HepG2 (cell line): ENCODE results near the gene PDE1C. TPM values are rescaled to one million over a fixed set of nuclear protein-coding genes. Genes with fewer than 3 reads are reported as not detected.

ENCODE experiments used
- ATAC-seq: fragments of 200-7000 bp; cut with Tn5 transposase; 3 replicates; pipeline ENCODE4 v1.9.1; 2020; ENCODE audit warnings: mild to moderate bottlenecking, moderate library complexity
- BruUV-seq: library from RNA; stranded (reverse); fragments of 400-500 nt; replicated peaks from 2 replicates; lab custom pipeline; 2021; lab: Mats Ljungman, UMichigan
- CTCF ChIA-PET: fragments of 300-600 bp; formaldehyde crosslinking; extraction: SDS; loops from one replicate; lab custom pipeline; 2021; ENCODE audit warnings: low total read pairs, inconsistent platforms, low intra/inter-chr PET ratio; lab: Yijun Ruan, JAX
- POLR2A ChIA-PET: fragments of 350-600 bp; sonication (Branson Sonifier 250); formaldehyde crosslinking; loops from one replicate; lab custom pipeline; 2020; ENCODE audit warnings: antibody characterized with exemption, inconsistent platforms; lab: Yijun Ruan, JAX
- DNase-seq: peaks from one replicate; pipeline ENCODE4 v3.0.0-alpha.2; 2015; ENCODE audit warnings: low spot score
- FAIRE-seq: peaks from 3 replicates; lab custom pipeline; 2011; peaks lifted over from hg19 to GRCh38; lab: Jason Lieb, UNC
- H2AFZ ChIP-seq: one replicate; pipeline ENCODE4 v1.6.1; 2011; ENCODE audit warnings: low read length, inconsistent platforms
- H3K27ac ChIP-seq: fragments of 300-600 bp; 3 replicates; pipeline ENCODE4 v1.8.0; 2011; ENCODE audit warnings: mixed run types, mild to moderate bottlenecking, mixed read lengths, low read length, inconsistent platforms; ENCODE audit not compliant: insufficient read depth; ENCODE audit errors: extremely low read length
- H3K27me3 ChIP-seq, 2 experiments: fragments of 200-600 bp in 1 of 2; 2 replicates in 1 of 2; 3 replicates in 1 of 2; pipeline versions ENCODE4 v1.6.0 to v1.8.0; 2011; ENCODE audit warnings: low read length in 2 of 2, mild to moderate bottlenecking in 2 of 2, moderate library complexity in 2 of 2, inconsistent platforms in 1 of 2; ENCODE audit not compliant: insufficient read depth in 2 of 2, control insufficient read depth in 1 of 2
- H3K36me3 ChIP-seq, 2 experiments: fragments of 200-600 bp in 1 of 2; replicated peaks in 1 of 2; 2 replicates in 1 of 2; 3 replicates in 1 of 2; pipeline versions ENCODE4 v1.5.1 to v1.8.0; 2011; ENCODE audit warnings: low read length in 2 of 2, inconsistent platforms in 1 of 2; ENCODE audit not compliant: insufficient read depth in 2 of 2, control insufficient read depth in 1 of 2
- H3K4me1 ChIP-seq: 2 replicates; pipeline ENCODE4 v1.5.1; 2012; ENCODE audit warnings: low read length, inconsistent platforms; ENCODE audit not compliant: insufficient read depth
- H3K4me2 ChIP-seq: 2 replicates; pipeline ENCODE4 v1.6.0; 2011; ENCODE audit warnings: low read depth, low read length, inconsistent platforms
- H3K4me3 ChIP-seq, 3 experiments: fragments of 200-600 bp in 1 of 3; sonication (generic), shearing (Covaris generic) in 1 of 3; replicated peaks in 1 of 3; 2 replicates each; pipeline ENCODE4 v1.5.1; 2011 to 2016; ENCODE audit warnings: low read length in 3 of 3, inconsistent platforms in 2 of 3, low read depth in 2 of 3, mild to moderate bottlenecking in 2 of 3, control low read depth in 1 of 3, mixed read lengths in 1 of 3; ENCODE audit not compliant: insufficient read depth in 1 of 3
- H3K79me2 ChIP-seq: one replicate; pipeline ENCODE4 v1.6.1; 2011; ENCODE audit warnings: low read length, inconsistent platforms; ENCODE audit not compliant: insufficient read depth
- H3K9ac ChIP-seq: 2 replicates; pipeline ENCODE4 v1.6.0; 2011; ENCODE audit warnings: mild to moderate bottlenecking, low read depth, low read length, inconsistent platforms; ENCODE audit not compliant: insufficient read depth
- H3K9me3 ChIP-seq: 2 replicates; pipeline ENCODE4 v1.5.1; 2012; ENCODE audit warnings: mild to moderate bottlenecking, low read length
- H4K20me1 ChIP-seq: 2 replicates; pipeline ENCODE4 v1.6.0; 2011; ENCODE audit warnings: inconsistent platforms, mild to moderate bottlenecking, low read length, moderate library complexity; ENCODE audit not compliant: insufficient read depth
- GLI4 ChIP-seq: sonication (generic); formaldehyde crosslinking; IDR thresholded peaks from 2 replicates; pipeline ENCODE4 v1.5.1; 2020; ENCODE audit warnings: missing genetic modification reagents, mild to moderate bottlenecking, moderate library complexity, borderline replicate concordance
- HNRNPH1 ChIP-seq: fragments of 200-400 bp; formaldehyde crosslinking; optimal IDR thresholded peaks from 2 replicates; pipeline ENCODE3; 2017; ENCODE audit warnings: mild to moderate bottlenecking, low read depth, low read length
- MXI1 ChIP-seq: IDR thresholded peaks from 3 replicates; pipeline ENCODE4 v1.6.1; 2012; ENCODE audit warnings: low read depth, low read length, inconsistent platforms, borderline replicate concordance
- NCOA1 ChIP-seq: sonication (generic); formaldehyde crosslinking; IDR thresholded peaks from 2 replicates; pipeline ENCODE4 v1.9.0; 2021; ENCODE audit warnings: missing genetic modification reagents
- NFKB2 ChIP-seq: sonication (generic); formaldehyde crosslinking; IDR thresholded peaks from 2 replicates; pipeline ENCODE4 v1.4.0; 2020; ENCODE audit warnings: missing genetic modification reagents, borderline replicate concordance
- NFRKB ChIP-seq: fragments of 450-650 bp; IDR thresholded peaks from 2 replicates; pipeline ENCODE4 v1.6.1; 2017
- ZMAT3 ChIP-seq: sonication (generic); formaldehyde crosslinking; conservative IDR thresholded peaks from 2 replicates; pipeline ENCODE4 v1.7.0; 2021; ENCODE audit warnings: missing genetic modification reagents
- ZNF282 ChIP-seq: fragments of 450-650 bp; IDR thresholded peaks from 2 replicates; pipeline ENCODE4 v1.6.1; 2018; ENCODE audit not compliant: partially characterized antibody
- ZNF430 ChIP-seq: sonication (generic); formaldehyde crosslinking; IDR thresholded peaks from 2 replicates; pipeline ENCODE4 v1.9.0; 2021; ENCODE audit warnings: mild to moderate bottlenecking, missing genetic modification reagents
- ZNF570 ChIP-seq: sonication (generic); formaldehyde crosslinking; IDR thresholded peaks from 2 replicates; pipeline ENCODE4 v1.4.0; 2020; ENCODE audit warnings: mild to moderate bottlenecking, missing genetic modification reagents, borderline replicate concordance
- ZNF572 ChIP-seq: sonication (generic); formaldehyde crosslinking; IDR thresholded peaks from 2 replicates; pipeline ENCODE4 v1.5.1; 2020; ENCODE audit warnings: mild to moderate bottlenecking, missing genetic modification reagents
- ZSCAN21 ChIP-seq: sonication (generic); formaldehyde crosslinking; IDR thresholded peaks from 2 replicates; pipeline ENCODE4 v1.8.0; 2022; ENCODE audit warnings: mild to moderate bottlenecking, missing genetic modification reagents, moderate library complexity, borderline replicate concordance
- WGBS: methylation state at CpG from one replicate; pipeline ENCODE4 v1.1.6; 2017; ENCODE audit warnings: low lambda C conversion rate; 5-methylcytosine and 5-hydroxymethylcytosine counted together
- in situ Hi-C: cut with HindIII; loops from 2 replicates; pipeline ENCODE4 v1.10.0; 2017; ENCODE audit warnings: low pct_unique_long_range_greater_than_20kb; ENCODE audit not compliant: extremely low pct_ligation_motif_present
- intact Hi-C: fragments of 100-400 bp; cut with micrococcal nuclease; formaldehyde crosslinking; loops from one replicate; pipeline ENCODE4 v1.10.0; 2022; ENCODE audit not compliant: unreplicated experiment
- polyA plus RNA-seq, 8 experiments: library from polyadenylated mRNA; depleted of rRNA in 3 of 8; stranded (reverse) in 7 of 8; unstranded in 1 of 8; fragments of >200 nt; fragmentation: Illumina TruSeq in 4 of 8; extraction: Trizol in 4 of 8; gene quantifications; 2 replicates each; pipeline versions ENCODE4 v1.2.1 to v1.2.3, GENCODE V29; 2011 to 2016; ENCODE audit warnings: low read depth in 4 of 8, missing spikeins in 1 of 8, mixed read lengths in 1 of 8; ENCODE audit not compliant: insufficient read depth in 1 of 8
- total RNA-seq, 5 experiments: library from RNA; depleted of rRNA; stranded (reverse); fragments of >200 nt; fragmentation: Illumina TruSeq; extraction: Trizol; gene quantifications; 2 replicates each; pipeline ENCODE4 v1.2.3, GENCODE V29; 2016; ENCODE audit warnings: low read depth in 1 of 5
- TF ChIP-seq, protein P1 (sequence below): sonication (generic); formaldehyde crosslinking; IDR thresholded peaks from 2 replicates; pipeline ENCODE4 v1.8.0; 2022; ENCODE audit warnings: missing genetic modification reagents, mild to moderate bottlenecking, inconsistent platforms, borderline replicate concordance
- TF ChIP-seq, protein P2 (sequence below): IDR thresholded peaks from 2 replicates; pipeline ENCODE4 v1.6.1; 2016; ENCODE audit warnings: low read depth, control low read depth
- TF ChIP-seq, protein P3 (sequence below): sonication (generic); formaldehyde crosslinking; IDR thresholded peaks from 2 replicates; pipeline ENCODE4 v1.5.1; 2020; ENCODE audit warnings: mild to moderate bottlenecking, missing genetic modification reagents, moderate library complexity
- TF ChIP-seq, protein P4 (sequence below): sonication (generic); formaldehyde crosslinking; IDR thresholded peaks from 2 replicates; pipeline ENCODE4 v1.8.0; 2022; ENCODE audit warnings: low read depth, missing genetic modification reagents

PDE1C gene
- total and polyA plus RNA-seq, 2 of the 13 experiments (the other 11 are each of a cell fraction or from before 2014, with no cell fraction given) = not detected

GRCh38 chr7:31957090-31957720 lies 113.0 kb downstream of the PDE1C start:
- WGBS = 45% methylated on average over 2 of the region's 2 CpGs
- Histone ChIP-seq H3K9me3 (no peaks in the 10 kb centered on the region), H3K27me3 (no peaks in the 10 kb centered on the region), H4K20me1 (no peaks in the 10 kb centered on the region), H3K4me1 (no peaks in the 10 kb centered on the region), H3K27ac (no peak overlapping the region), H3K36me3 (no peaks in the 10 kb centered on the region), H3K79me2 (no peaks in the 10 kb centered on the region), H3K4me3 (no peak overlapping the region), H2AFZ (no peak overlapping the region), H3K4me2 (no peak overlapping the region), H3K9ac (no peak overlapping the region)
- ChIA-PET CTCF (no interaction called here), POLR2A (no interaction called here)
- TF ChIP-seq, protein P1, sequence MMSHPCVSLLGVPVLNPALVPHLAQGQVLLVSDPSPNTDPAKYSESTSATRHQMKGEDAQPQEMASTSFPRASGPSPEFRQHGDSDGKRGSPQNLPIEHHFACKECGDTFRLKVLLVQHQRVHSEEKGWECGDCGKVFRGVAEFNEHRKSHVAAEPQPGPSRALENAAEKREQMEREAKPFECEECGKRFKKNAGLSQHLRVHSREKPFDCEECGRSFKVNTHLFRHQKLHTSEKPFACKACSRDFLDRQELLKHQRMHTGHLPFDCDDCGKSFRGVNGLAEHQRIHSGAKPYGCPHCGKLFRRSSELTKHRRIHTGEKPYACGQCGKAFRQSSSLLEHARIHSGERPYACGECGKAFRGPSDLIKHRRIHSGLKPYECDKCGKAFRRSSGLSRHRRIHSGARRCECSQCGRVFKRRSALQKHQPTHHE = no peak
- no peak for TF ChIP-seq NFRKB
- no peak for TF ChIP-seq ZSCAN21 (CRISPR knock-in tag)
- TF ChIP-seq, protein P2, sequence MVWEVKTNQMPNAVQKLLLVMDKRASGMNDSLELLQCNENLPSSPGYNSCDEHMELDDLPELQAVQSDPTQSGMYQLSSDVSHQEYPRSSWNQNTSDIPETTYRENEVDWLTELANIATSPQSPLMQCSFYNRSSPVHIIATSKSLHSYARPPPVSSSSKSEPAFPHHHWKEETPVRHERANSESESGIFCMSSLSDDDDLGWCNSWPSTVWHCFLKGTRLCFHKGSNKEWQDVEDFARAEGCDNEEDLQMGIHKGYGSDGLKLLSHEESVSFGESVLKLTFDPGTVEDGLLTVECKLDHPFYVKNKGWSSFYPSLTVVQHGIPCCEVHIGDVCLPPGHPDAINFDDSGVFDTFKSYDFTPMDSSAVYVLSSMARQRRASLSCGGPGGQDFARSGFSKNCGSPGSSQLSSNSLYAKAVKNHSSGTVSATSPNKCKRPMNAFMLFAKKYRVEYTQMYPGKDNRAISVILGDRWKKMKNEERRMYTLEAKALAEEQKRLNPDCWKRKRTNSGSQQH (CRISPR knock-in tag) = no peak
- TF ChIP-seq ZNF570 (CRISPR knock-in tag) = no peak
- no peak for TF ChIP-seq HNRNPH1
- no peak for TF ChIP-seq ZMAT3 (CRISPR knock-in tag)
- TF ChIP-seq GLI4 (CRISPR knock-in tag) = no peak
- no peak for TF ChIP-seq NFKB2 (CRISPR knock-in tag)
- no peak for TF ChIP-seq ZNF430
- TF ChIP-seq ZNF572 (CRISPR knock-in tag) = no peak
- TF ChIP-seq NCOA1 = no peak
- TF ChIP-seq, protein P3, sequence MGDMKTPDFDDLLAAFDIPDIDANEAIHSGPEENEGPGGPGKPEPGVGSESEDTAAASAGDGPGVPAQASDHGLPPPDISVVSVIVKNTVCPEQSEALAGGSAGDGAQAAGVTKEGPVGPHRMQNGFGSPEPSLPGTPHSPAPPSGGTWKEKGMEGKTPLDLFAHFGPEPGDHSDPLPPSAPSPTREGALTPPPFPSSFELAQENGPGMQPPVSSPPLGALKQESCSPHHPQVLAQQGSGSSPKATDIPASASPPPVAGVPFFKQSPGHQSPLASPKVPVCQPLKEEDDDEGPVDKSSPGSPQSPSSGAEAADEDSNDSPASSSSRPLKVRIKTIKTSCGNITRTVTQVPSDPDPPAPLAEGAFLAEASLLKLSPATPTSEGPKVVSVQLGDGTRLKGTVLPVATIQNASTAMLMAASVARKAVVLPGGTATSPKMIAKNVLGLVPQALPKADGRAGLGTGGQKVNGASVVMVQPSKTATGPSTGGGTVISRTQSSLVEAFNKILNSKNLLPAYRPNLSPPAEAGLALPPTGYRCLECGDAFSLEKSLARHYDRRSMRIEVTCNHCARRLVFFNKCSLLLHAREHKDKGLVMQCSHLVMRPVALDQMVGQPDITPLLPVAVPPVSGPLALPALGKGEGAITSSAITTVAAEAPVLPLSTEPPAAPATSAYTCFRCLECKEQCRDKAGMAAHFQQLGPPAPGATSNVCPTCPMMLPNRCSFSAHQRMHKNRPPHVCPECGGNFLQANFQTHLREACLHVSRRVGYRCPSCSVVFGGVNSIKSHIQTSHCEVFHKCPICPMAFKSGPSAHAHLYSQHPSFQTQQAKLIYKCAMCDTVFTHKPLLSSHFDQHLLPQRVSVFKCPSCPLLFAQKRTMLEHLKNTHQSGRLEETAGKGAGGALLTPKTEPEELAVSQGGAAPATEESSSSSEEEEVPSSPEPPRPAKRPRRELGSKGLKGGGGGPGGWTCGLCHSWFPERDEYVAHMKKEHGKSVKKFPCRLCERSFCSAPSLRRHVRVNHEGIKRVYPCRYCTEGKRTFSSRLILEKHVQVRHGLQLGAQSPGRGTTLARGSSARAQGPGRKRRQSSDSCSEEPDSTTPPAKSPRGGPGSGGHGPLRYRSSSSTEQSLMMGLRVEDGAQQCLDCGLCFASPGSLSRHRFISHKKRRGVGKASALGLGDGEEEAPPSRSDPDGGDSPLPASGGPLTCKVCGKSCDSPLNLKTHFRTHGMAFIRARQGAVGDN (CRISPR knock-in tag) = no peak
- TF ChIP-seq, protein P4, sequence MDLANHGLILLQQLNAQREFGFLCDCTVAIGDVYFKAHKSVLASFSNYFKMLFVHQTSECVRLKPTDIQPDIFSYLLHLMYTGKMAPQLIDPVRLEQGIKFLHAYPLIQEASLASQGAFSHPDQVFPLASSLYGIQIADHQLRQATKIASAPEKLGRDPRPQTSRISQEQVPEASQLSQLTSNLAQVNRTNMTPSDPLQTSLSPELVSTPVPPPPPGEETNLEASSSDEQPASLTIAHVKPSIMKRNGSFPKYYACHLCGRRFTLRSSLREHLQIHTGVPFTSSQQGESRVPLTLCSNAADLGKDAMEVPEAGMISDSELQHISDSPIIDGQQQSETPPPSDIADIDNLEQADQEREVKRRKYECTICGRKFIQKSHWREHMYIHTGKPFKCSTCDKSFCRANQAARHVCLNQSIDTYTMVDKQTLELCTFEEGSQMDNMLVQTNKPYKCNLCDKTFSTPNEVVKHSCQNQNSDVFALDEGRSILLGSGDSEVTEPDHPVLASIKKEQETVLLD (CRISPR knock-in tag) = no peak
- no peak for TF ChIP-seq ZNF282
- no peak for TF ChIP-seq MXI1
- ATAC-seq (no peak), FAIRE-seq (no peak), DNase-seq (no peak)
- BruUV-seq = no TSS peak
- in situ Hi-C loops (no loop called here), intact Hi-C loops (no loop called here)
